Mesenchymal stem cell (in vitro differentiated cells and primary cell): ENCODE data around the gene SEC16A.

ENCODE experiments used
- DNase-seq: peaks from one replicate; pipeline ENCODE4 v3.0.0-alpha.2; 2013
- H2AFZ ChIP-seq: one replicate; pipeline ENCODE4 v1.6.1; 2013; ENCODE audit warnings: low read depth, mild to moderate bottlenecking, control low read depth, inconsistent platforms, low read length, moderate library complexity
- H2AK5ac ChIP-seq: 2 replicates; pipeline ENCODE4 v1.6.1; 2013; ENCODE audit warnings: low read length, moderate library complexity, mild to moderate bottlenecking, inconsistent platforms; ENCODE audit not compliant: severe bottlenecking
- H2BK120ac ChIP-seq: one replicate; pipeline ENCODE4 v1.6.1; 2013; ENCODE audit warnings: low read depth, mild to moderate bottlenecking, inconsistent platforms, low read length, moderate library complexity
- H2BK12ac ChIP-seq, 2 experiments: one replicate each; pipeline ENCODE4 v1.6.1; 2013; ENCODE audit warnings: inconsistent platforms in 2 of 2, low read length in 2 of 2, mild to moderate bottlenecking in 2 of 2, moderate library complexity in 2 of 2, control low read depth in 1 of 2
- H2BK15ac ChIP-seq: one replicate; pipeline ENCODE4 v1.6.1; 2013; ENCODE audit warnings: mild to moderate bottlenecking, low read depth, inconsistent platforms; ENCODE audit not compliant: poor library complexity, severe bottlenecking
- H2BK5ac ChIP-seq: 2 replicates; pipeline ENCODE4 v1.6.1; 2013; ENCODE audit warnings: low read depth, mild to moderate bottlenecking, low read length, control low read depth, inconsistent platforms; ENCODE audit not compliant: poor library complexity, severe bottlenecking
- H3K14ac ChIP-seq, 2 experiments: one replicate each; pipeline ENCODE4 v1.6.1; 2013; ENCODE audit warnings: inconsistent platforms in 2 of 2, low read length in 2 of 2, control low read depth in 1 of 2, mild to moderate bottlenecking in 1 of 2, moderate library complexity in 1 of 2
- H3K18ac ChIP-seq, 2 experiments: one replicate each; pipeline ENCODE4 v1.6.1; 2013; ENCODE audit warnings: inconsistent platforms in 2 of 2, low read length in 2 of 2, control low read depth in 1 of 2, low read depth in 1 of 2, mild to moderate bottlenecking in 1 of 2
- H3K23ac ChIP-seq, 2 experiments: one replicate each; pipeline ENCODE4 v1.6.1; 2013; ENCODE audit warnings: inconsistent platforms in 2 of 2, low read length in 2 of 2, mild to moderate bottlenecking in 2 of 2, moderate library complexity in 2 of 2, control low read depth in 1 of 2
- H3K27ac ChIP-seq: 2 replicates; pipeline ENCODE4 v1.5.1; 2013; ENCODE audit warnings: mild to moderate bottlenecking, moderate library complexity, low read length, control low read depth, inconsistent platforms; ENCODE audit not compliant: poor library complexity, severe bottlenecking
- H3K27me3 ChIP-seq, 2 experiments: 2 replicates each; pipeline versions ENCODE4 v1.6.1 to v1.7.0; 2013; ENCODE audit warnings: low read length in 2 of 2, mild to moderate bottlenecking in 2 of 2, moderate library complexity in 2 of 2, control low read depth in 1 of 2, inconsistent platforms in 1 of 2; ENCODE audit not compliant: control insufficient read depth in 1 of 2, insufficient read depth in 1 of 2
- H3K36me3 ChIP-seq, 2 experiments: 2 replicates each; pipeline versions ENCODE4 v1.6.1 to v1.7.0; 2013; ENCODE audit warnings: low read length in 2 of 2, control low read depth in 1 of 2, inconsistent platforms in 1 of 2, low read depth in 1 of 2, mild to moderate bottlenecking in 1 of 2; ENCODE audit not compliant: insufficient read depth in 2 of 2, control insufficient read depth in 1 of 2
- H3K4ac ChIP-seq, 2 experiments: one replicate each; pipeline ENCODE4 v1.6.1; 2013; ENCODE audit warnings: inconsistent platforms in 2 of 2, low read length in 2 of 2, mild to moderate bottlenecking in 2 of 2, moderate library complexity in 2 of 2, control low read depth in 1 of 2, low read depth in 1 of 2
- H3K4me1 ChIP-seq: 2 replicates; pipeline ENCODE4 v1.6.1; 2013; ENCODE audit warnings: low read depth, low read length, control low read depth; ENCODE audit not compliant: control insufficient read depth, insufficient read depth
- H3K4me2 ChIP-seq: 2 replicates; pipeline ENCODE4 v1.6.1; 2013; ENCODE audit warnings: low read length, mild to moderate bottlenecking, inconsistent platforms; ENCODE audit not compliant: poor library complexity, severe bottlenecking
- H3K4me3 ChIP-seq, 2 experiments: 2 replicates each; pipeline versions ENCODE4 v1.5.1 to v1.7.0; 2013; ENCODE audit warnings: low read length in 2 of 2, mild to moderate bottlenecking in 2 of 2, control low read depth in 1 of 2, low read depth in 1 of 2; ENCODE audit not compliant: insufficient read depth in 1 of 2
- H3K79me1 ChIP-seq: replicated peaks from 2 replicates; pipeline ENCODE4 v1.6.1; 2013; ENCODE audit warnings: mild to moderate bottlenecking, control low read depth, low read length, inconsistent platforms; ENCODE audit not compliant: poor library complexity, severe bottlenecking
- H3K9ac ChIP-seq: 2 replicates; pipeline ENCODE4 v1.7.0; 2013; ENCODE audit warnings: mild to moderate bottlenecking, low read length, moderate library complexity
- H3K9me3 ChIP-seq: 2 replicates; pipeline ENCODE4 v1.7.0; 2013; ENCODE audit warnings: mild to moderate bottlenecking, low read length; ENCODE audit not compliant: control insufficient read depth
- H4K8ac ChIP-seq: one replicate; pipeline ENCODE4 v1.6.1; 2013; ENCODE audit warnings: inconsistent platforms, mild to moderate bottlenecking, low read length, moderate library complexity
- H4K91ac ChIP-seq: one replicate; pipeline ENCODE4 v1.6.1; 2013; ENCODE audit warnings: mild to moderate bottlenecking, low read length, inconsistent platforms
- WGBS: methylation state at CpG from one replicate; pipeline ENCODE4 v1.1.7; 2013; ENCODE audit warnings: mixed read lengths; 5-methylcytosine and 5-hydroxymethylcytosine counted together

Gene SEC16A

GRCh38 chr9:136447173-136447778 lies 35.6 kb downstream of the SEC16A start:
- Histone ChIP-seq H3K27me3 (no peaks in the 10 kb centered on the region), H2AK5ac (no peak overlapping the region), H3K9me3 (no peaks in the 10 kb centered on the region), H2BK12ac (no peak overlapping the region), H2BK15ac (no peak overlapping the region), H3K27ac (no peak overlapping the region), H3K36me3 (peaks cover 86 to 93% of the 10 kb centered on the region in 2 experiments), H4K8ac (no peak overlapping the region), H3K4ac (no peak overlapping the region), H2BK120ac (no peak overlapping the region), H3K23ac (no peak overlapping the region), H3K4me1 (peaks cover 3% of the 10 kb centered on the region), H2AFZ (no peak overlapping the region), H4K91ac (no peak overlapping the region), H3K4me3 (no peak overlapping the region), H3K9ac (no peak overlapping the region), H3K14ac (no peak overlapping the region), H3K4me2 (no peak overlapping the region), H3K18ac (no peak overlapping the region), H2BK5ac (no peak overlapping the region), H3K79me1 (peaks cover 45% of the 10 kb centered on the region)
- DNase-seq = no peak
- 97% methylated on average over 27 of the region's 27 CpGs for WGBS

GRCh38 chr9:136445799-136446198 lies 37.0 kb downstream of the SEC16A start:
- Histone ChIP-seq H4K8ac (no peak overlapping the region), H3K4me3 (no peak overlapping the region), H3K18ac (no peak overlapping the region), H3K27ac (no peak overlapping the region), H3K4ac (no peak overlapping the region), H4K91ac (no peak overlapping the region), H3K14ac (no peak overlapping the region), H2AFZ (no peak overlapping the region), H3K4me1 (peaks cover 15% of the 10 kb centered on the region), H3K79me1 (peaks cover 37% of the 10 kb centered on the region), H2BK120ac (no peak overlapping the region), H2BK5ac (no peak overlapping the region), H3K4me2 (no peak overlapping the region), H3K36me3 (peaks cover 91 to 96% of the 10 kb centered on the region in 2 experiments), H3K23ac (no peak overlapping the region), H2AK5ac (no peak overlapping the region), H3K9ac (no peak overlapping the region), H3K9me3 (no peaks in the 10 kb centered on the region), H2BK12ac (no peak overlapping the region), H2BK15ac (no peak overlapping the region), H3K27me3 (no peaks in the 10 kb centered on the region)
- no peak for DNase-seq
- 92% methylated on average over 7 of the region's 7 CpGs for WGBS

GRCh38 chr9:136444102-136444501 lies 38.7 kb downstream of the SEC16A start:
- H2BK5ac ChIP-seq = no peak overlapping the region
- peaks cover 85 to 91% of the 10 kb centered on the region in 2 experiments for H3K36me3 ChIP-seq
- peaks cover 18% of the 10 kb centered on the region for H3K4me1 ChIP-seq
- no peak overlapping the region for H3K4me3 ChIP-seq
- H2BK12ac ChIP-seq = no peak overlapping the region
- no peak overlapping the region for H3K18ac ChIP-seq
- no peak overlapping the region for H4K91ac ChIP-seq
- no peak overlapping the region for H3K23ac ChIP-seq
- H3K9ac ChIP-seq = no peak overlapping the region
- no peak overlapping the region for H3K14ac ChIP-seq
- no peak for DNase-seq
- H2BK120ac ChIP-seq = no peak overlapping the region
- no peak overlapping the region for H3K4me2 ChIP-seq
- WGBS = 92% methylated on average over 20 of the region's 20 CpGs
- H3K27me3 ChIP-seq = no peaks in the 10 kb centered on the region
- no peaks in the 10 kb centered on the region for H3K9me3 ChIP-seq
- peaks cover 37% of the 10 kb centered on the region for H3K79me1 ChIP-seq
- H2BK15ac ChIP-seq = no peak overlapping the region
- H2AFZ ChIP-seq = no peak overlapping the region
- no peak overlapping the region for H3K4ac ChIP-seq
- no peak overlapping the region for H2AK5ac ChIP-seq
- no peak overlapping the region for H4K8ac ChIP-seq
- no peak overlapping the region for H3K27ac ChIP-seq

GRCh38 chr9:136443687-136444086 lies 39.2 kb downstream of the SEC16A start:
- Histone ChIP-seq H3K27ac (no peak overlapping the region), H3K9ac (no peak overlapping the region), H3K79me1 (peaks cover 35% of the 10 kb centered on the region), H3K4me2 (no peak overlapping the region), H3K14ac (no peak overlapping the region), H3K18ac (no peak overlapping the region), H3K23ac (no peak overlapping the region), H2BK5ac (no peak overlapping the region), H2BK12ac (no peak overlapping the region), H2AFZ (no peak overlapping the region), H2BK15ac (no peak overlapping the region), H2AK5ac (no peak overlapping the region), H3K4ac (no peak overlapping the region), H3K4me3 (no peak overlapping the region), H3K36me3 (peaks cover 81 to 87% of the 10 kb centered on the region in 2 experiments), H4K91ac (no peak overlapping the region), H3K9me3 (no peaks in the 10 kb centered on the region), H3K4me1 (peaks cover 19% of the 10 kb centered on the region), H2BK120ac (no peak overlapping the region), H4K8ac (no peak overlapping the region), H3K27me3 (no peaks in the 10 kb centered on the region)
- 93% methylated on average over 7 of the region's 7 CpGs for WGBS
- no peak for DNase-seq
